Measurements from ENCODE around the gene SPTBN1. TPM values are rescaled to one million over a fixed set of nuclear protein-coding genes. Genes with fewer than 3 reads are reported as not detected.

Gene SPTBN1
- total and polyA plus RNA-seq, 2 of the 13 experiments (the other 11 are each of a cell fraction or from before 2014, with no cell fraction given) = 123 to 299 TPM

DNA sequence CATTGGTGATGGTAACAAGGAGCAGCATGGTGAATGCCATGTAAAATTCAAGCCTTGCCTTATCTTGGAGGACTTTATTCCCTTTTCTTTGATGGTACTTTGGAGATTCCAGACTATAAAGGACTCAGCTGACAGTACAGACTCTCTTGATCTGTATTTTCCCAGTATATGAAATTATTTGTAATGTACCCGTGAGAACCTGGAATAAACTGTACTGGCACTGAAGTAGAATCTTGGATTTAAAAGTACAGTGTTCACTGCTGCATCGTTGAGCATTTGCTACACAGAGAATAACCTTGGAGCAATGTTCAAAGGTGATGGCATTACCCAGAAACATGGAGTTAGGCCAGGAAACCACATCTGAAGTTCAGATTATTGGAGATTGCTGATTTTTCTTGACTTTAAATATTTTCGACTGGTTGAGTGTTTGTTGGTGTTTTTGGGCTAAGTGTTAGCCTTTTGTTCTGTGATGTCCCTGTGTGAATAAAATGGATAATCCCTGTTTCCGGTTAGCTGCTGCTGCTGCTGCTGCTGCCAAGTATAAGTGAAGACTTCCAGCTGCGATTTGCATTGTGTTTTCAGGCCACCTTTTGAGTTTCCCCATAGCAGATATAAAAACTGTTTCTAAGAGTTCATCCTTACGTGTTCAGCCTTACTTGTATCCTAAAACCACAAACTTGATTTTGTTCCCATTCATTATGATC is 122.0 kb downstream of the SPTBN1 start (continued):
- TF ChIP-seq ZFP62 (CRISPR knock-in tag; IDR thresholded peaks at IDR 0.05) = no peak
- TF ChIP-seq HOXA5 (CRISPR knock-in tag; IDR thresholded peaks at IDR 0.05) = no peak
- no peak for TF ChIP-seq PLRG1 (conservative IDR thresholded peaks at IDR 0.05)
- no peak for TF ChIP-seq MAZ (IDR thresholded peaks at IDR 0.05; ENCODE audit: borderline replicate concordance, low read depth, low read length)
- no peak for TF ChIP-seq MAZ (CRISPR knock-in tag; IDR thresholded peaks at IDR 0.05; ENCODE audit: low read depth)
- TF ChIP-seq NFATC3 (CRISPR knock-in tag; IDR thresholded peaks at IDR 0.05) = no peak
- TF ChIP-seq PHF21A (CRISPR knock-in tag; IDR thresholded peaks at IDR 0.05) = 0 out of 2 replicates have a peak, but pooled peaks have one; percentile 27
- TF ChIP-seq GZF1 (CRISPR knock-in tag; IDR thresholded peaks at IDR 0.05) = no peak
- TF ChIP-seq NR2C2 (CRISPR knock-in tag; IDR thresholded peaks at IDR 0.05; ENCODE audit: borderline replicate concordance) = no peak
- TF ChIP-seq, protein P1, sequence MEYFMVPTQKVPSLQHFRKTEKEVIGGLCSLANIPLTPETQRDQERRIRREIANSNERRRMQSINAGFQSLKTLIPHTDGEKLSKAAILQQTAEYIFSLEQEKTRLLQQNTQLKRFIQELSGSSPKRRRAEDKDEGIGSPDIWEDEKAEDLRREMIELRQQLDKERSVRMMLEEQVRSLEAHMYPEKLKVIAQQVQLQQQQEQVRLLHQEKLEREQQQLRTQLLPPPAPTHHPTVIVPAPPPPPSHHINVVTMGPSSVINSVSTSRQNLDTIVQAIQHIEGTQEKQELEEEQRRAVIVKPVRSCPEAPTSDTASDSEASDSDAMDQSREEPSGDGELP (IDR thresholded peaks at IDR 0.05; ENCODE audit: borderline replicate concordance, low read depth) = peak; percentile 10; the same call in 1 of the 2 replicates
- TF ChIP-seq, protein P2, sequence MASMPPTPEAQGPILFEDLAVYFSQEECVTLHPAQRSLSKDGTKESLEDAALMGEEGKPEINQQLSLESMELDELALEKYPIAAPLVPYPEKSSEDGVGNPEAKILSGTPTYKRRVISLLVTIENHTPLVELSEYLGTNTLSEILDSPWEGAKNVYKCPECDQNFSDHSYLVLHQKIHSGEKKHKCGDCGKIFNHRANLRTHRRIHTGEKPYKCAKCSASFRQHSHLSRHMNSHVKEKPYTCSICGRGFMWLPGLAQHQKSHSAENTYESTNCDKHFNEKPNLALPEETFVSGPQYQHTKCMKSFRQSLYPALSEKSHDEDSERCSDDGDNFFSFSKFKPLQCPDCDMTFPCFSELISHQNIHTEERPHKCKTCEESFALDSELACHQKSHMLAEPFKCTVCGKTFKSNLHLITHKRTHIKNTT (CRISPR knock-in tag; IDR thresholded peaks at IDR 0.05) = no peak
- TF ChIP-seq, protein P3, sequence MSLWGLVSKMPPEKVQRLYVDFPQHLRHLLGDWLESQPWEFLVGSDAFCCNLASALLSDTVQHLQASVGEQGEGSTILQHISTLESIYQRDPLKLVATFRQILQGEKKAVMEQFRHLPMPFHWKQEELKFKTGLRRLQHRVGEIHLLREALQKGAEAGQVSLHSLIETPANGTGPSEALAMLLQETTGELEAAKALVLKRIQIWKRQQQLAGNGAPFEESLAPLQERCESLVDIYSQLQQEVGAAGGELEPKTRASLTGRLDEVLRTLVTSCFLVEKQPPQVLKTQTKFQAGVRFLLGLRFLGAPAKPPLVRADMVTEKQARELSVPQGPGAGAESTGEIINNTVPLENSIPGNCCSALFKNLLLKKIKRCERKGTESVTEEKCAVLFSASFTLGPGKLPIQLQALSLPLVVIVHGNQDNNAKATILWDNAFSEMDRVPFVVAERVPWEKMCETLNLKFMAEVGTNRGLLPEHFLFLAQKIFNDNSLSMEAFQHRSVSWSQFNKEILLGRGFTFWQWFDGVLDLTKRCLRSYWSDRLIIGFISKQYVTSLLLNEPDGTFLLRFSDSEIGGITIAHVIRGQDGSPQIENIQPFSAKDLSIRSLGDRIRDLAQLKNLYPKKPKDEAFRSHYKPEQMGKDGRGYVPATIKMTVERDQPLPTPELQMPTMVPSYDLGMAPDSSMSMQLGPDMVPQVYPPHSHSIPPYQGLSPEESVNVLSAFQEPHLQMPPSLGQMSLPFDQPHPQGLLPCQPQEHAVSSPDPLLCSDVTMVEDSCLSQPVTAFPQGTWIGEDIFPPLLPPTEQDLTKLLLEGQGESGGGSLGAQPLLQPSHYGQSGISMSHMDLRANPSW (CRISPR knock-in tag; IDR thresholded peaks at IDR 0.05; ENCODE audit: borderline replicate concordance) = no peak
- TF ChIP-seq NONO (IDR thresholded peaks at IDR 0.05) = no peak
- no peak for TF ChIP-seq NONO (CRISPR knock-in tag; conservative IDR thresholded peaks at IDR 0.05)
- peak; percentile 43; the same call in 1 of the 2 replicates for TF ChIP-seq NCOA2 (CRISPR knock-in tag; IDR thresholded peaks at IDR 0.05)
- TF ChIP-seq, protein P4, sequence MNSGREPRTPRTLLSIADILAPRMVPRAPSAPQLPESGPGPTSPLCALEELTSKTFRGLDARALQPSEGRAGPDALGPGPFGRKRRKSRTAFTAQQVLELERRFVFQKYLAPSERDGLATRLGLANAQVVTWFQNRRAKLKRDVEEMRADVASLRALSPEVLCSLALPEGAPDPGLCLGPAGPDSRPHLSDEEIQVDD (CRISPR knock-in tag; IDR thresholded peaks at IDR 0.05; ENCODE audit: borderline replicate concordance) = no peak
- TF ChIP-seq, protein P5, sequence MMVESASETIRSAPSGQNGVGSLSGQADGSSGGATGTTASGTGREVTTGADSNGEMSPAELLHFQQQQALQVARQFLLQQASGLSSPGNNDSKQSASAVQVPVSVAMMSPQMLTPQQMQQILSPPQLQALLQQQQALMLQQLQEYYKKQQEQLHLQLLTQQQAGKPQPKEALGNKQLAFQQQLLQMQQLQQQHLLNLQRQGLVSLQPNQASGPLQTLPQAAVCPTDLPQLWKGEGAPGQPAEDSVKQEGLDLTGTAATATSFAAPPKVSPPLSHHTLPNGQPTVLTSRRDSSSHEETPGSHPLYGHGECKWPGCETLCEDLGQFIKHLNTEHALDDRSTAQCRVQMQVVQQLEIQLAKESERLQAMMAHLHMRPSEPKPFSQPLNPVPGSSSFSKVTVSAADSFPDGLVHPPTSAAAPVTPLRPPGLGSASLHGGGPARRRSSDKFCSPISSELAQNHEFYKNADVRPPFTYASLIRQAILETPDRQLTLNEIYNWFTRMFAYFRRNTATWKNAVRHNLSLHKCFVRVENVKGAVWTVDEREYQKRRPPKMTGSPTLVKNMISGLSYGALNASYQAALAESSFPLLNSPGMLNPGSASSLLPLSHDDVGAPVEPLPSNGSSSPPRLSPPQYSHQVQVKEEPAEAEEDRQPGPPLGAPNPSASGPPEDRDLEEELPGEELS (CRISPR knock-in tag; IDR thresholded peaks at IDR 0.05) = 0 out of 2 replicates have a peak, but pooled peaks have one; percentile 39
- TF ChIP-seq CHD2 (IDR thresholded peaks at IDR 0.05; ENCODE audit: low read depth, low read length) = no peak
- TF ChIP-seq RARG (CRISPR knock-in tag; IDR thresholded peaks at IDR 0.05; ENCODE audit: low read depth) = no peak
- TF ChIP-seq GATAD2A (CRISPR knock-in tag; IDR thresholded peaks at IDR 0.05) = peak; percentile 49; the same call in 1 of the 2 replicates
- no peak for TF ChIP-seq ZNF101 (CRISPR knock-in tag; IDR thresholded peaks at IDR 0.05; ENCODE audit: borderline replicate concordance, low read depth)
- no peak for TF ChIP-seq YEATS4 (CRISPR knock-in tag; IDR thresholded peaks at IDR 0.05; ENCODE audit: borderline replicate concordance)
- TF ChIP-seq ZBTB20 (CRISPR knock-in tag; IDR thresholded peaks at IDR 0.05; ENCODE audit: borderline replicate concordance, low read depth) = 0 out of 2 replicates have a peak, but pooled peaks have one; percentile 23
- no peak for TF ChIP-seq ZNF253 (CRISPR knock-in tag; IDR thresholded peaks at IDR 0.05; ENCODE audit: borderline replicate concordance)
